ENCODE measurements around the gene CHMP4B. TPM values are rescaled to one million over a fixed set of nuclear protein-coding genes. Genes with fewer than 3 reads are reported as not detected.

CHMP4B gene
- total RNA-seq, 1 donor from 2014 or later = 137 TPM

GRCh38 chr20:33789109-33789857 lies 21.9 kb upstream of the CHMP4B start:
- peaks cover 3% of the 10 kb centered on the region for H3K4me1 Mint-ChIP-seq (ENCODE audit: low read depth)
- no peaks in the 10 kb centered on the region for H3K9me3 Mint-ChIP-seq (ENCODE audit: low read depth)
- no peak for TF ChIP-seq CTCF (IDR thresholded peaks at IDR 0.05; ENCODE audit: unreplicated experiment)
- H3K4me3 Mint-ChIP-seq (ENCODE audit: low read depth) = no peak overlapping the region
- H3K36me3 Mint-ChIP-seq (ENCODE audit: insufficient read depth) = peaks cover 4% of the 10 kb centered on the region
- no peak for DNase-seq (ENCODE audit: low spot score, unreplicated experiment)
- H3K27me3 Mint-ChIP-seq = no peaks in the 10 kb centered on the region
- peak overlapping the region; percentile 65 for H3K27ac Mint-ChIP-seq

GRCh38 chr20:33789858-33790182 lies 21.3 kb upstream of the CHMP4B start:
- Mint-ChIP-seq H3K4me3 (ENCODE audit: low read depth) (no peak overlapping the region), H3K36me3 (ENCODE audit: insufficient read depth) (peaks cover 4% of the 10 kb centered on the region), H3K27ac (peak overlapping the region; percentile 68), H3K27me3 (no peaks in the 10 kb centered on the region), H3K9me3 (ENCODE audit: low read depth) (no peaks in the 10 kb centered on the region), H3K4me1 (ENCODE audit: low read depth) (peaks cover 5% of the 10 kb centered on the region)
- no peak for TF ChIP-seq CTCF (IDR thresholded peaks at IDR 0.05; ENCODE audit: unreplicated experiment)
- no peak for DNase-seq (ENCODE audit: low spot score, unreplicated experiment)

GRCh38 chr20:33790566-33790965 lies 20.6 kb upstream of the CHMP4B start:
- Mint-ChIP-seq H3K27me3 (no peaks in the 10 kb centered on the region), H3K4me3 (ENCODE audit: low read depth) (no peak overlapping the region), H3K4me1 (ENCODE audit: low read depth) (peaks cover 8% of the 10 kb centered on the region), H3K9me3 (ENCODE audit: low read depth) (no peaks in the 10 kb centered on the region), H3K27ac (peak overlapping the region; percentile 68), H3K36me3 (ENCODE audit: insufficient read depth) (peaks cover 4% of the 10 kb centered on the region)
- no peak for DNase-seq (ENCODE audit: low spot score, unreplicated experiment)
- no peak for TF ChIP-seq CTCF (IDR thresholded peaks at IDR 0.05; ENCODE audit: unreplicated experiment)

DNA sequence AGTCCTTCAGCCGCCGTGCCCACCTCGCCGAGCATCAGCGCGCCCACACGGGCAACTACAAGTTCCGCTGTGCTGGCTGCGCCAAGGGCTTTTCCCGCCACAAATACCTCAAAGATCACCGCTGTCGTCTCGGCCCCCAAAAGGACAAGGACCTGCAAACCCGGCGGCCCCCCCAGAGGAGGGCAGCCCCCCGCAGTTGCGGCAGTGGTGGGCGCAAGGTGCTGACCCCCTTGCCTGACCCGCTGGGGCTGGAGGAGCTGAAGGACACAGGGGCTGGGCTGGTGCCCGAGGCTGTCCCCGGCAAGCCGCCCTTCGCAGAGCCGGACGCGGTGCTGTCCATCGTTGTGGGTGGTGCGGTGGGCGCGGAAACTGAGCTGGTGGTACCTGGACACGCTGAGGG lies 20.1 kb upstream of the CHMP4B start:
- no peak for DNase-seq (ENCODE audit: low spot score, unreplicated experiment)
- H3K27me3 Mint-ChIP-seq = no peaks in the 10 kb centered on the region
- H3K4me3 Mint-ChIP-seq (ENCODE audit: low read depth) = no peak overlapping the region
- H3K4me1 Mint-ChIP-seq (ENCODE audit: low read depth) = peaks cover 9% of the 10 kb centered on the region
- no peak for TF ChIP-seq CTCF (IDR thresholded peaks at IDR 0.05; ENCODE audit: unreplicated experiment)
- H3K9me3 Mint-ChIP-seq (ENCODE audit: low read depth) = no peaks in the 10 kb centered on the region
- peaks cover 4% of the 10 kb centered on the region for H3K36me3 Mint-ChIP-seq (ENCODE audit: insufficient read depth)
- H3K27ac Mint-ChIP-seq = peak overlapping the region; percentile 68

GRCh38 chr20:33791540-33791939 lies 19.6 kb upstream of the CHMP4B start:
- no peak overlapping the region for H3K27ac Mint-ChIP-seq
- peaks cover 15% of the 10 kb centered on the region for H3K4me1 Mint-ChIP-seq (ENCODE audit: low read depth)
- H3K9me3 Mint-ChIP-seq (ENCODE audit: low read depth) = no peaks in the 10 kb centered on the region
- DNase-seq (ENCODE audit: low spot score, unreplicated experiment) = no peak
- no peaks in the 10 kb centered on the region for H3K27me3 Mint-ChIP-seq
- no peak overlapping the region for H3K4me3 Mint-ChIP-seq (ENCODE audit: low read depth)
- H3K36me3 Mint-ChIP-seq (ENCODE audit: insufficient read depth) = peaks cover 4% of the 10 kb centered on the region
- TF ChIP-seq CTCF (IDR thresholded peaks at IDR 0.05; ENCODE audit: unreplicated experiment) = no peak
